A673 (cell line): ENCODE data around the gene THBS3.

Source experiments
- EZH2 ChIP-seq: fragments of 200-600 bp; sonication (generic); IDR thresholded peaks from 2 replicates; pipeline ENCODE4 v1.6.1; 2017; ENCODE audit warnings: borderline replicate concordance, low read depth, mild to moderate bottlenecking, mixed read lengths, antibody characterized with exemption, low read length; ENCODE audit not compliant: poor library complexity, severe bottlenecking
- TF ChIP-seq, protein P1 (sequence below): fragments of 300-800, 200-600 bp; sonication (generic); conservative IDR thresholded peaks from 2 replicates; pipeline ENCODE4 v1.5.1; 2017; ENCODE audit warnings: low read depth, mild to moderate bottlenecking, antibody characterized with exemption, low read length, moderate library complexity, mixed read lengths

DNA sequence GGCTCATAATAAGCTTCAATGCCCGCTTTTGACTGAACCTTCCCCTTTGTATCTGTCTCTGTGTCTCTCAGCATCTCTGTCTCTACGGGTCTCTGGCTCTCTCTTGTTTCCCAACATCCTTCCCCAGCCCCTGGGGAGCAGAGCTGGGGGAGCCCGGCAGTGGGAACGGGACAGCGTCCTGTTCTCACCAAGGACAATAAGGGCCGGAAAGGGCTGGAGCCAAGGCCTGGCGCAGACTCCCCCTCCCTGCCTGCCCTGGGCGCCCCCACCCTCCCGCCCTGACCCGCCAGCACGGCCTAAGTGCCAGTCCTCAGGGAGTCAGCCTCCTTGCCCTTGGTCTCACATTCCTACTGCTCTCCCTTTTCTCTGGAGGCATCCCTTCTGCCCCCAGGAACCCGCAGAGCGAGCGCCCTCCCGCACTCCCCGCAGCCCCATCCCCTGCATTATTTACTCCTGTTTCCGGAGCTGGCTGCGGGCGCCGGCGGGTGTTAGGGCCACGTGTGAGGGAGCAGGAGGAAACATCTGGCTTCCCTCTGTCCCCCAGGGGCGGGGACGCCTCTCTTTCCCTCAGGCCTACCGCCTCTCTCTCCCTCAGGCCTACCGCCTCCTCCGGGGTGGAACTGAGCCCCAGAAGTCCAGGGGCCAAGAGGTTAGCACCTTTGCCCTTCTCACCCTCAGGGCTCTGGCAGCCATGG lies 41.1 kb downstream of the THBS3 start:
- TF ChIP-seq, protein P1, sequence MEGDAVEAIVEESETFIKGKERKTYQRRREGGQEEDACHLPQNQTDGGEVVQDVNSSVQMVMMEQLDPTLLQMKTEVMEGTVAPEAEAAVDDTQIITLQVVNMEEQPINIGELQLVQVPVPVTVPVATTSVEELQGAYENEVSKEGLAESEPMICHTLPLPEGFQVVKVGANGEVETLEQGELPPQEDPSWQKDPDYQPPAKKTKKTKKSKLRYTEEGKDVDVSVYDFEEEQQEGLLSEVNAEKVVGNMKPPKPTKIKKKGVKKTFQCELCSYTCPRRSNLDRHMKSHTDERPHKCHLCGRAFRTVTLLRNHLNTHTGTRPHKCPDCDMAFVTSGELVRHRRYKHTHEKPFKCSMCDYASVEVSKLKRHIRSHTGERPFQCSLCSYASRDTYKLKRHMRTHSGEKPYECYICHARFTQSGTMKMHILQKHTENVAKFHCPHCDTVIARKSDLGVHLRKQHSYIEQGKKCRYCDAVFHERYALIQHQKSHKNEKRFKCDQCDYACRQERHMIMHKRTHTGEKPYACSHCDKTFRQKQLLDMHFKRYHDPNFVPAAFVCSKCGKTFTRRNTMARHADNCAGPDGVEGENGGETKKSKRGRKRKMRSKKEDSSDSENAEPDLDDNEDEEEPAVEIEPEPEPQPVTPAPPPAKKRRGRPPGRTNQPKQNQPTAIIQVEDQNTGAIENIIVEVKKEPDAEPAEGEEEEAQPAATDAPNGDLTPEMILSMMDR: no peak
- TF ChIP-seq EZH2: no peak
